Ascending aorta (tissue), 2 donors: ENCODE data around the gene BEST3. TPM values are rescaled to one million over a fixed set of nuclear protein-coding genes. Genes with fewer than 3 reads are reported as not detected.

Experiments used
- DNase-seq, 2 donors: peaks; one replicate each; pipeline ENCODE4 v3.0.0-alpha.2; 2019; ENCODE audit warnings: low spot score in 2 of 2
- H3K27ac ChIP-seq, 2 donors: fragments of 200-600 bp; sonication (generic); one replicate each; pipeline ENCODE4 v1.5.1; 2016 to 2017; ENCODE audit warnings: mild to moderate bottlenecking in 1 of 2
- H3K27me3 ChIP-seq: fragments of 200-600 bp; sonication (generic); one replicate; pipeline ENCODE4 v1.5.1; 2017
- H3K36me3 ChIP-seq, 2 donors: fragments of 200-600 bp; sonication (generic); one replicate each; pipeline ENCODE4 v1.5.1; 2016
- H3K4me1 ChIP-seq, 2 donors: fragments of 200-600 bp; sonication (generic); one replicate each; pipeline ENCODE4 v1.5.1; 2016 to 2017; ENCODE audit warnings: mild to moderate bottlenecking in 1 of 2
- H3K4me3 ChIP-seq, 2 donors: fragments of 200-600 bp; sonication (generic); one replicate each; pipeline ENCODE4 v1.5.1; 2016 to 2017; ENCODE audit warnings: mild to moderate bottlenecking in 1 of 2
- H3K9me3 ChIP-seq, 2 donors: fragments of 200-600 bp; sonication (generic); one replicate each; pipeline ENCODE4 v1.5.1; 2016
- CTCF ChIP-seq, 3 experiments: fragments of 200-600 bp in 2 of 3; fragments of 450-650 bp in 1 of 3; sonication (generic) in 2 of 3; IDR thresholded peaks; one replicate each; pipeline ENCODE4 v1.5.1; 2016 to 2019; ENCODE audit warnings: antibody characterized with exemption in 3 of 3, mild to moderate bottlenecking in 1 of 3, moderate library complexity in 1 of 3
- intact Hi-C: fragments of 100-400 bp; cut with DNase I; formaldehyde crosslinking; loops from one replicate; pipeline ENCODE4 v1.15.1; 2023
- total RNA-seq: library from RNA; depleted of rRNA; stranded (reverse); fragments of >200 nt; gene quantifications from one replicate; pipeline ENCODE4 v1.1.0, GENCODE V29; 2016

BEST3 gene
- total RNA-seq, 1 donor from 2014 or later, result not detected

GRCh38 chr12:69663726-69664125, 35.4 kb downstream of the BEST3 start:
- H3K36me3 ChIP-seq, result no peaks in the 10 kb centered on the region
- H3K9me3 ChIP-seq, result no peaks in the 10 kb centered on the region
- intact Hi-C loops, result no loop called here
- no peak overlapping the region for H3K4me3 ChIP-seq
- H3K4me1 ChIP-seq, result no peaks in the 10 kb centered on the region
- no peak overlapping the region for H3K27ac ChIP-seq
- H3K27me3 ChIP-seq, result no peaks in the 10 kb centered on the region
- no peak for TF ChIP-seq CTCF (IDR thresholded peaks at IDR 0.05)
- DNase-seq, result no peak

- H3K36me3 ChIP-seq, result no peaks in the 10 kb centered on the region
- no peaks in the 10 kb centered on the region for H3K27me3 ChIP-seq
- TF ChIP-seq CTCF (IDR thresholded peaks at IDR 0.05), result no peak
- no peak overlapping the region for H3K27ac ChIP-seq
- H3K9me3 ChIP-seq, result no peaks in the 10 kb centered on the region
- no peaks in the 10 kb centered on the region for H3K4me1 ChIP-seq
- intact Hi-C loops, result no loop called here
- H3K4me3 ChIP-seq, result no peak overlapping the region
- no peak for DNase-seq
Observed at GRCh38 chr12:69662764-69663163, 36.3 kb downstream of the BEST3 start.

- no peak overlapping the region for H3K4me3 ChIP-seq
- H3K9me3 ChIP-seq, result no peaks in the 10 kb centered on the region
- intact Hi-C loops, result no loop called here
- H3K27me3 ChIP-seq, result no peaks in the 10 kb centered on the region
- no peak for DNase-seq
- no peaks in the 10 kb centered on the region for H3K4me1 ChIP-seq
- no peak for TF ChIP-seq CTCF (IDR thresholded peaks at IDR 0.05)
- H3K27ac ChIP-seq, result no peak overlapping the region
- H3K36me3 ChIP-seq, result no peaks in the 10 kb centered on the region
Observed at GRCh38 chr12:69661386-69661785, 37.7 kb downstream of the BEST3 start.

GRCh38 chr12:69660164-69660863, 38.8 kb downstream of the BEST3 start:
- H3K4me3 ChIP-seq, result no peak overlapping the region
- no peaks in the 10 kb centered on the region for H3K36me3 ChIP-seq
- no peak for TF ChIP-seq CTCF (IDR thresholded peaks at IDR 0.05)
- H3K9me3 ChIP-seq, result no peaks in the 10 kb centered on the region
- intact Hi-C loops, result no loop called here
- no peak for DNase-seq
- no peaks in the 10 kb centered on the region for H3K27me3 ChIP-seq
- H3K4me1 ChIP-seq, result peaks cover 0 to 4% of the 10 kb centered on the region in 2 donors
- no peak overlapping the region for H3K27ac ChIP-seq

GRCh38 chr12:69658203-69658602, 40.9 kb downstream of the BEST3 start:
- H3K4me1 ChIP-seq, result peaks cover 0 to 4% of the 10 kb centered on the region in 2 donors
- intact Hi-C loops, result no loop called here

More at GRCh38 chr12:69658203-69658602, 40.9 kb downstream of the BEST3 start:
- no peak overlapping the region for H3K4me3 ChIP-seq
- H3K27ac ChIP-seq, result no peak overlapping the region
- DNase-seq, result no peak
- H3K27me3 ChIP-seq, result no peaks in the 10 kb centered on the region
- no peak for TF ChIP-seq CTCF (IDR thresholded peaks at IDR 0.05)
- no peaks in the 10 kb centered on the region for H3K9me3 ChIP-seq
- H3K36me3 ChIP-seq, result no peaks in the 10 kb centered on the region
